22Rv1 (cell line): ENCODE data around the gene NF1.

Experiments
- CTCF ChIP-seq: fragments of 450-650 bp; IDR thresholded peaks from 2 replicates; pipeline ENCODE4 v1.5.1; 2017; ENCODE audit warnings: mild to moderate bottlenecking
- ZFX ChIP-seq: fragments of 450-650 bp; IDR thresholded peaks from 2 replicates; pipeline ENCODE4 v1.6.1; 2017; ENCODE audit warnings: antibody characterized with exemption, borderline replicate concordance

- TF ChIP-seq CTCF, result no peak
- no peak for TF ChIP-seq ZFX
Measured at GRCh38 chr17:31147507-31148202, 52.9 kb downstream of the NF1 start.
